ENCODE data around the gene ZNF280A.
"Not testable (repeated sequence)": the region's sequence is repeated elsewhere in the genome, so short reads cannot be mapped to it uniquely, and the experiment has no call there.

The ZNF280A gene

DNA sequence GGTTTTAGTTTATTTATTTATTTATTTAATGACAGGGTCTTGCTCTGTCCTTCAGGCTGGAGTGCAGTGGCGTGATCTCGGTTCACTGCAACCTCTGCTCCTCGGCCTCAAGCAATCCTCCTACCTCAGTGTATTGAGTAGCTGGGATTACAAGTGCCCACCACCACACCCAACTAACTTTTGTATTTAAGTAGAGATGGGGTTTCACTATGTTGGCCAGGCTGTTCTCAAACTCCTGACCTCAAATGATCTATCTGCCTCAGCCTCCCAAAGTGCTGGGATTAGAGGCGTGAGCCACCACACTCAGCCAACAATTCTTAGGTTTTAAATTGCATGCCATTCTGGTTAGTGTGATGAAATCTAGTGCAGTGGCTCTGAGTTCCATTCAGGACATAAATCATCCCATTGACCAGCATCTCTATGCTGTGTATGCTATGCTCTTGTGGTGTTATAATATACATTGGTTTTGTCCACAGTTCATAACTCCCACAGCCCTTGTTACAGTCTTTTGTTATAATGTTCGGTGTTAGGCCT is 40.0 kb downstream of the ZNF280A start:
- Histone ChIP-seq H3K9me3 (replicated peaks; ENCODE audit: low read length) (no peaks in the 10 kb centered on the region), H3K4me2 (ENCODE audit: low read length) (no peak overlapping the region), H3K27me3 (ENCODE audit: control insufficient read depth, insufficient read depth, low read length) (no peaks in the 10 kb centered on the region), H3K4me3 (ENCODE audit: low read length) (no peak overlapping the region), H3K4me1 (ENCODE audit: control insufficient read depth, insufficient read depth, low read length) (no peaks in the 10 kb centered on the region), H3K36me3 (ENCODE audit: insufficient read depth, low read length) (no peaks in the 10 kb centered on the region), H3K9ac (ENCODE audit: low read depth, low read length) (no peak overlapping the region)

GRCh38 chr22:22479116-22479515 is 41.0 kb downstream of the ZNF280A start:
- Histone ChIP-seq H3K9ac (ENCODE audit: low read depth, low read length) (no peak overlapping the region), H3K4me3 (ENCODE audit: low read length) (no peak overlapping the region), H3K4me2 (ENCODE audit: low read length) (no peak overlapping the region), H3K27me3 (ENCODE audit: control insufficient read depth, insufficient read depth, low read length) (peaks cover 3% of the 10 kb centered on the region), H3K36me3 (ENCODE audit: insufficient read depth, low read length) (no peaks in the 10 kb centered on the region), H3K9me3 (replicated peaks; ENCODE audit: low read length) (no peaks in the 10 kb centered on the region), H3K4me1 (ENCODE audit: control insufficient read depth, insufficient read depth, low read length) (no peaks in the 10 kb centered on the region)

DNA sequence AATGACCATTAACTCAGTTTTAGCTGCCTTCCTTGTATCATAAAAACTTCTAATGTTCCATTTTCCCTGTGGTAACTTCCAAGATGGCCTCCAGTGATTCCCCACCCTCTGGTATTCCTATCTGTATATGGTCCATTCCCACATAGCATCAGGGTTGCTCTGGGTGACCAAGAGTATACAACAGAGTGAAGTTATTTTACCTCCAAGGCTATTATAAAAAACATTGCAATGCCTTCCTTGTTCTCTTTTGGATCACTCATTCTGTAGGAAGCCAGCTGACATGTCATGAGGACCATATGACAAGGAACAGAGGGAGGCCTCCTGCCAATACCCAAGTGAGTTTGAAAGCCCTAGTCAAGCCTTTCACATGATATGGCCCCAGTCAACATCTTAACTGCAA is 41.6 kb downstream of the ZNF280A start:
- H3K27me3 ChIP-seq (ENCODE audit: control insufficient read depth, insufficient read depth, low read length): peaks cover 3% of the 10 kb centered on the region
- H3K36me3 ChIP-seq (ENCODE audit: insufficient read depth, low read length): no peaks in the 10 kb centered on the region
- H3K4me3 ChIP-seq (ENCODE audit: low read length): no peak overlapping the region
- no peak overlapping the region for H3K9ac ChIP-seq (ENCODE audit: low read depth, low read length)
- H3K4me1 ChIP-seq (ENCODE audit: control insufficient read depth, insufficient read depth, low read length): no peaks in the 10 kb centered on the region
- H3K9me3 ChIP-seq (replicated peaks; ENCODE audit: low read length): no peaks in the 10 kb centered on the region
- H3K4me2 ChIP-seq (ENCODE audit: low read length): no peak overlapping the region

DNA sequence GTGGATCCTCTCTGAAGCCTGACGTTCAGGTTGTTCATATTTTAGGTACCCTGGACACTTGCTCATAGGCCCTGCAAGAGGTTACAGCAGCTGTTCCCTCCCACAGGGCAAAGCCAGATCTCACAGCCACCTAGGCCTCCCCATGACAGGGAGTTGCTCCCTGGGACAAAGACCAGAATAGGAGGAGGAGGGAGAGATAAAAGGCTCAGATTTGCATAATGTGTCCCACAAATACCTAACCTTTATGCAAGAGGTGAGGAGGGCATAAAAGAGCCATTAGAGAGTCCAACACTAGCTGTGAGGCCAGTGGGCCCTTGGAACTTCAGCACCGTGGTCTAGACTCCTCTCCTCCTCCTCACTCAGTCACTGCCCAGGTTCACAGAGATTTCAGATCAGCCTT is 45.3 kb downstream of the ZNF280A start:
- Histone ChIP-seq H3K4me2 (ENCODE audit: low read length) (no peak overlapping the region), H3K9me3 (replicated peaks; ENCODE audit: low read length) (no peaks in the 10 kb centered on the region), H3K36me3 (ENCODE audit: insufficient read depth, low read length) (no peaks in the 10 kb centered on the region), H3K4me1 (ENCODE audit: control insufficient read depth, insufficient read depth, low read length) (no peaks in the 10 kb centered on the region), H3K27me3 (ENCODE audit: control insufficient read depth, insufficient read depth, low read length) (peaks cover 3% of the 10 kb centered on the region), H3K4me3 (ENCODE audit: low read length) (no peak overlapping the region), H3K9ac (ENCODE audit: low read depth, low read length) (no peak overlapping the region)

GRCh38 chr22:22471104-22471503 is 49.0 kb downstream of the ZNF280A start:
- not testable (repeated sequence) for H3K4me3 ChIP-seq (ENCODE audit: low read length); H3K9ac ChIP-seq (ENCODE audit: low read depth, low read length); H3K4me2 ChIP-seq (ENCODE audit: low read length); H3K4me1 ChIP-seq (ENCODE audit: control insufficient read depth, insufficient read depth, low read length); H3K27me3 ChIP-seq (ENCODE audit: control insufficient read depth, insufficient read depth, low read length); H3K36me3 ChIP-seq (ENCODE audit: insufficient read depth, low read length); H3K9me3 ChIP-seq (replicated peaks; ENCODE audit: low read length)

- Histone ChIP-seq H3K4me2 (ENCODE audit: low read length) (no peak overlapping the region), H3K27me3 (ENCODE audit: control insufficient read depth, insufficient read depth, low read length) (peaks cover 15% of the 10 kb centered on the region), H3K9ac (ENCODE audit: low read depth, low read length) (no peak overlapping the region), H3K4me3 (ENCODE audit: low read length) (no peak overlapping the region), H3K4me1 (ENCODE audit: control insufficient read depth, insufficient read depth, low read length) (no peaks in the 10 kb centered on the region), H3K36me3 (ENCODE audit: insufficient read depth, low read length) (no peaks in the 10 kb centered on the region), H3K9me3 (replicated peaks; ENCODE audit: low read length) (no peaks in the 10 kb centered on the region)
Measured at GRCh38 chr22:22469527-22469926, 50.5 kb downstream of the ZNF280A start.

DNA sequence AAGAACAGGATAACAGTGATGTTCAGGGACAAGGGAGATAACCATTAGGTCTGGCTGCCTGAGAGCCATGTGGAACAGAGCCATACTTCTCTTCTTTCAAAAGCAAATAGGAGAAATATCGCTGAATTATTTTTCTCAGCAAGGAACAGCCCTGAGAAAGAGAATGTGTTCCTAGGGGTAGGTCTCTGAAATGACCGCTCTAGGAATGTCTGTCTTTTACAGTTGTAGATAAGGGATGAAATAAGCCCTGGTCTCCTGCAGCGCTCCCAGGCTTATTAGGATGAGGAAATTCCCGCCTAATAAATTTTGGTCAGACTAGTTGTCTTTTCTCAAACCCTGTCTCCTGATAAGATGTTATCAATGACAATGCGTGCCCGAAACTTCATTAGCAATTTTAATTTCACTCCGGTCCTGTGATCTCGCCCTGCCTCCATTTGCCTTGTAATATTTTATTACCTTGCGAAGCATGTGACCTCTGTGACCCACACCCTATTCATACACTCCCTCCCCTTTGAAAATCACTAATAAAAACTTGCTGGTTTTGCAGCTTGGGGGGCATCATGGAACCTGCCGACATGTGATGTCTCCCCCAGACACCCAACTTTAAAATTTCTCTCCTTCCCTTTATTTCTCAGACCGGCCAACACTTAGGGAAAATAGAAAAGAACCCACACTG is 51.1 kb downstream of the ZNF280A start:
- H3K4me1 ChIP-seq (ENCODE audit: control insufficient read depth, insufficient read depth, low read length); H3K9ac ChIP-seq (ENCODE audit: low read depth, low read length); H3K36me3 ChIP-seq (ENCODE audit: insufficient read depth, low read length); H3K4me3 ChIP-seq (ENCODE audit: low read length); H3K4me2 ChIP-seq (ENCODE audit: low read length); H3K9me3 ChIP-seq (replicated peaks; ENCODE audit: low read length): not testable (repeated sequence)
- peaks cover 19% of the 10 kb centered on the region for H3K27me3 ChIP-seq (ENCODE audit: control insufficient read depth, insufficient read depth, low read length)

GRCh38 chr22:22467112-22467511 is 53.0 kb downstream of the ZNF280A start:
- H3K36me3 ChIP-seq (ENCODE audit: insufficient read depth, low read length): no peaks in the 10 kb centered on the region
- peaks cover 34% of the 10 kb centered on the region for H3K27me3 ChIP-seq (ENCODE audit: control insufficient read depth, insufficient read depth, low read length)
- no peaks in the 10 kb centered on the region for H3K9me3 ChIP-seq (replicated peaks; ENCODE audit: low read length)
- H3K9ac ChIP-seq (ENCODE audit: low read depth, low read length): no peak overlapping the region
- no peak overlapping the region for H3K4me3 ChIP-seq (ENCODE audit: low read length)
- H3K4me1 ChIP-seq (ENCODE audit: control insufficient read depth, insufficient read depth, low read length): no peaks in the 10 kb centered on the region
- no peak overlapping the region for H3K4me2 ChIP-seq (ENCODE audit: low read length)

DNA sequence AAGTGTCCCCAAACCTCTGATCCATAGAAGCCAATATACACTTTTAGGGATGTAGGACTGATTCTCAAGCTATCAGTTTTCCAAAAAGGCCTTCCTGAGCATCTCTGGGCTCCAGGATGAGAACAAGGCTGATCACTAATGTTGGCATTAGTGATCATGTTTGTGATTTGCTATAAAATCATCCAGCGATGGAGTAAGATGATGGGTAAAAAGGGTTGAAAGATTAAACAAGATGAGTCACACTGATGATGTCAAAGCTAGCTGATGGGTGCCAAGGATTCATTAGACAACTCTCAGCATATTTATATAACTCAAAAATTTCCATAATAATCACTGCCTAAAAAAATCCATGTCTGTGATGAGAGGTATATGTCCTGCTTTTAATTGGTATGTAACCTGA is 54.3 kb downstream of the ZNF280A start:
- H3K4me3 ChIP-seq (ENCODE audit: low read length): no peak overlapping the region
- no peak overlapping the region for H3K9ac ChIP-seq (ENCODE audit: low read depth, low read length)
- no peaks in the 10 kb centered on the region for H3K36me3 ChIP-seq (ENCODE audit: insufficient read depth, low read length)
- peaks cover 34% of the 10 kb centered on the region for H3K27me3 ChIP-seq (ENCODE audit: control insufficient read depth, insufficient read depth, low read length)
- no peaks in the 10 kb centered on the region for H3K4me1 ChIP-seq (ENCODE audit: control insufficient read depth, insufficient read depth, low read length)
- H3K9me3 ChIP-seq (replicated peaks; ENCODE audit: low read length): no peaks in the 10 kb centered on the region
- H3K4me2 ChIP-seq (ENCODE audit: low read length): no peak overlapping the region

- Histone ChIP-seq H3K36me3 (ENCODE audit: insufficient read depth, low read length) (no peaks in the 10 kb centered on the region), H3K9me3 (replicated peaks; ENCODE audit: low read length) (no peaks in the 10 kb centered on the region), H3K4me2 (ENCODE audit: low read length) (no peak overlapping the region), H3K27me3 (ENCODE audit: control insufficient read depth, insufficient read depth, low read length) (peaks cover 34% of the 10 kb centered on the region), H3K4me3 (ENCODE audit: low read length) (no peak overlapping the region), H3K4me1 (ENCODE audit: control insufficient read depth, insufficient read depth, low read length) (no peaks in the 10 kb centered on the region), H3K9ac (ENCODE audit: low read depth, low read length) (no peak overlapping the region)
Measured at GRCh38 chr22:22465094-22465602, 54.9 kb downstream of the ZNF280A start.

DNA sequence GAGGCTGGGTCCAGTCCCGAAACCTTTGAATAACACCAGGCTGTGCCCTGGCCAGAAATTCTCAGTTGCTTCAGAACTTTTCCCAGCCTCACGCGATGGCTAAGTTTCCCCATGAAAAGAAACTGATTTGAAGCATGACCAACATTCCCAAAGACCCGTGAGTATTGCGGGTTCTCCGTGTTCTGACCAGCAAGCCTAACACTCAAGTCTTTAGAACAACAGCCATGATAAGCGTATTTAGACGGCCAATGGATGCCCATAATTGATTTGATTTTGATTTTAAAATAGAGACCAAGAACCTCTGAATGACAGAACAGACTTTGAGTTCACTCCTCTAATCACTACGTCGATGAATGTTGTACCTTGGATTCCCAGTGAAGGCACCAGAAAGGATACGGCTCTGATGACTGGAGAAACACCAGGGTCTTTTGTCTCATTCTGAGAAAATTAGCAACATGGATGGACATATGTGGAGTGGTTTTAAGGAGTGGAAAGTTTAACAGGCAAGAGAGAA is 55.5 kb downstream of the ZNF280A start:
- Histone ChIP-seq H3K36me3 (ENCODE audit: insufficient read depth, low read length) (no peaks in the 10 kb centered on the region), H3K4me2 (ENCODE audit: low read length) (no peak overlapping the region), H3K9ac (ENCODE audit: low read depth, low read length) (no peak overlapping the region), H3K9me3 (replicated peaks; ENCODE audit: low read length) (no peaks in the 10 kb centered on the region), H3K27me3 (ENCODE audit: control insufficient read depth, insufficient read depth, low read length) (peaks cover 34% of the 10 kb centered on the region), H3K4me1 (ENCODE audit: control insufficient read depth, insufficient read depth, low read length) (no peaks in the 10 kb centered on the region), H3K4me3 (ENCODE audit: low read length) (no peak overlapping the region)

Measured in skeletal muscle satellite cell (primary cell).